OCI-LY7 (cell line): ENCODE results near the gene KLF18. TPM values are rescaled to one million over a fixed set of nuclear protein-coding genes. Genes with fewer than 3 reads are reported as not detected.

Source experiments
- BruUV-seq: library from RNA; stranded (reverse); fragments of 400-500 nt; replicated peaks from 2 replicates; lab custom pipeline; 2021; lab: Mats Ljungman, UMichigan
- CTCF ChIA-PET: fragments of 300-600 bp; sonication (Branson Sonifier 250); formaldehyde crosslinking; loops from one replicate; lab custom pipeline; 2022; ENCODE audit warnings: antibody characterized with exemption; ENCODE audit not compliant: unreplicated experiment; lab: Charles Lee
- POLR2A ChIA-PET: fragments of 300-600 bp; sonication (Branson Sonifier 250); formaldehyde crosslinking; loops from one replicate; lab custom pipeline; 2022; ENCODE audit warnings: antibody characterized with exemption; lab: Charles Lee
- DNase-seq: peaks from one replicate; pipeline ENCODE4 v3.0.0-alpha.2; 2015; ENCODE audit warnings: low spot score
- H2AFZ ChIP-seq: fragments of 200-600 bp; sonication (generic), shearing (Covaris generic); 2 replicates; pipeline ENCODE4 v1.6.1; 2014; ENCODE audit warnings: mild to moderate bottlenecking, antibody characterized with exemption, low read length, moderate library complexity
- H3K27ac ChIP-seq: fragments of 200-600 bp; sonication (generic); 2 replicates; pipeline ENCODE4 v1.5.1; 2014; ENCODE audit warnings: mixed run types, low read depth, mild to moderate bottlenecking, moderate library complexity, low read length, inconsistent platforms; ENCODE audit not compliant: poor library complexity, severe bottlenecking
- H3K36me3 ChIP-seq: fragments of 200-600 bp; sonication (generic); 2 replicates; pipeline ENCODE4 v1.6.1; 2014; ENCODE audit warnings: mild to moderate bottlenecking, antibody characterized with exemption, low read length, moderate library complexity, mixed read lengths; ENCODE audit not compliant: insufficient read depth
- H3K4me1 ChIP-seq: fragments of 200-600 bp; sonication (generic); 2 replicates; pipeline ENCODE4 v1.5.1; 2014; ENCODE audit warnings: mild to moderate bottlenecking, low read length; ENCODE audit not compliant: insufficient read depth, poor library complexity, severe bottlenecking
- H3K4me2 ChIP-seq: fragments of 200-600 bp; sonication (generic); 2 replicates; pipeline ENCODE4 v1.6.1; 2014; ENCODE audit warnings: mild to moderate bottlenecking, low read length
- H3K4me3 ChIP-seq: fragments of 200-600 bp; sonication (generic); 2 replicates; pipeline ENCODE4 v1.5.1; 2014; ENCODE audit warnings: mild to moderate bottlenecking, low read depth, low read length; ENCODE audit not compliant: poor library complexity, severe bottlenecking
- H3K79me2 ChIP-seq: fragments of 200-600 bp; sonication (generic); 2 replicates; pipeline ENCODE4 v1.6.1; 2016; ENCODE audit warnings: low read depth, mild to moderate bottlenecking, low read length, moderate library complexity, mixed read lengths; ENCODE audit not compliant: insufficient read depth
- H3K9me2 ChIP-seq: fragments of 200-600 bp; sonication (generic); 2 replicates; pipeline ENCODE4 v1.6.1; 2016; ENCODE audit warnings: mild to moderate bottlenecking, low read length, mixed read lengths; ENCODE audit not compliant: insufficient read depth
- H3K9me3 ChIP-seq: fragments of 200-600 bp; sonication (generic); 2 replicates; pipeline ENCODE4 v1.6.1; 2014; ENCODE audit warnings: mild to moderate bottlenecking, mixed run types, low read length, mixed read lengths
- H4K20me1 ChIP-seq: fragments of 200-600 bp; sonication (generic); 2 replicates; pipeline ENCODE4 v1.6.1; 2014; ENCODE audit warnings: mild to moderate bottlenecking, antibody characterized with exemption, low read length, moderate library complexity, mixed read lengths; ENCODE audit not compliant: insufficient read depth
- EZH2phosphoT487 ChIP-seq: fragments of 200-600 bp; sonication (generic); IDR thresholded peaks from 2 replicates; pipeline ENCODE4 v1.6.1; 2018; ENCODE audit warnings: low read depth, borderline replicate concordance, mild to moderate bottlenecking, mixed run types, antibody characterized with exemption, low read length, moderate library complexity, mixed read lengths
- intact Hi-C: fragments of 100-400 bp; cut with micrococcal nuclease; formaldehyde crosslinking; loops from one replicate; pipeline ENCODE4 v1.10.0; 2022; ENCODE audit not compliant: unreplicated experiment
- total RNA-seq, 2 experiments: library from RNA; depleted of rRNA in 1 of 2; stranded (reverse); fragments of >200 nt in 1 of 2; shearing (Covaris generic) in 1 of 2; gene quantifications; 2 replicates each; pipeline ENCODE4 v1.2.3, GENCODE V29; 2014 to 2022
- TF ChIP-seq, protein P1 (sequence below): fragments of 200-600 bp; sonication (generic); conservative IDR thresholded peaks from 2 replicates; pipeline ENCODE4 v1.5.1; 2014; ENCODE audit warnings: mild to moderate bottlenecking, antibody characterized with exemption, low read length, moderate library complexity, mixed read lengths

Gene KLF18
- total RNA-seq, 2 experiments from 2014 or later = not detected

- no peak for DNase-seq
Observed at GRCh38 chr1:44138239-44138638, 3.2 kb downstream of the KLF18 start.

GRCh38 chr1:44135886-44136285 lies 5.5 kb downstream of the KLF18 start:
- CTCF ChIA-PET = no interaction called here

More at GRCh38 chr1:44138239-44138638, 3.2 kb downstream of the KLF18 start:
- no TSS peak for BruUV-seq
- H4K20me1 ChIP-seq = no peaks in the 10 kb centered on the region
- no peaks in the 10 kb centered on the region for H3K36me3 ChIP-seq
- H3K27ac ChIP-seq = no peak overlapping the region
- H3K79me2 ChIP-seq = no peaks in the 10 kb centered on the region
- ChIA-PET CTCF (no interaction called here), POLR2A (no interaction called here)
- H2AFZ ChIP-seq = no peak overlapping the region
- no peaks in the 10 kb centered on the region for H3K9me3 ChIP-seq
- no peaks in the 10 kb centered on the region for H3K9me2 ChIP-seq
- no peak overlapping the region for H3K4me2 ChIP-seq
- intact Hi-C loops = no loop called here
- no peaks in the 10 kb centered on the region for H3K4me1 ChIP-seq
- TF ChIP-seq, protein P1, sequence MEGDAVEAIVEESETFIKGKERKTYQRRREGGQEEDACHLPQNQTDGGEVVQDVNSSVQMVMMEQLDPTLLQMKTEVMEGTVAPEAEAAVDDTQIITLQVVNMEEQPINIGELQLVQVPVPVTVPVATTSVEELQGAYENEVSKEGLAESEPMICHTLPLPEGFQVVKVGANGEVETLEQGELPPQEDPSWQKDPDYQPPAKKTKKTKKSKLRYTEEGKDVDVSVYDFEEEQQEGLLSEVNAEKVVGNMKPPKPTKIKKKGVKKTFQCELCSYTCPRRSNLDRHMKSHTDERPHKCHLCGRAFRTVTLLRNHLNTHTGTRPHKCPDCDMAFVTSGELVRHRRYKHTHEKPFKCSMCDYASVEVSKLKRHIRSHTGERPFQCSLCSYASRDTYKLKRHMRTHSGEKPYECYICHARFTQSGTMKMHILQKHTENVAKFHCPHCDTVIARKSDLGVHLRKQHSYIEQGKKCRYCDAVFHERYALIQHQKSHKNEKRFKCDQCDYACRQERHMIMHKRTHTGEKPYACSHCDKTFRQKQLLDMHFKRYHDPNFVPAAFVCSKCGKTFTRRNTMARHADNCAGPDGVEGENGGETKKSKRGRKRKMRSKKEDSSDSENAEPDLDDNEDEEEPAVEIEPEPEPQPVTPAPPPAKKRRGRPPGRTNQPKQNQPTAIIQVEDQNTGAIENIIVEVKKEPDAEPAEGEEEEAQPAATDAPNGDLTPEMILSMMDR = no peak
- TF ChIP-seq EZH2phosphoT487 = no peak
- H3K4me3 ChIP-seq = no peak overlapping the region

More at GRCh38 chr1:44135886-44136285, 5.5 kb downstream of the KLF18 start:
- no peak overlapping the region for H3K4me2 ChIP-seq
- intact Hi-C loops = no loop called here
- no peaks in the 10 kb centered on the region for H3K36me3 ChIP-seq
- no peaks in the 10 kb centered on the region for H3K9me3 ChIP-seq
- no TSS peak for BruUV-seq
- no peaks in the 10 kb centered on the region for H3K79me2 ChIP-seq
- no peaks in the 10 kb centered on the region for H3K4me1 ChIP-seq
- TF ChIP-seq, protein P1 = no peak
- H2AFZ ChIP-seq = no peak overlapping the region
- H4K20me1 ChIP-seq = no peaks in the 10 kb centered on the region
- no peak overlapping the region for H3K4me3 ChIP-seq
- H3K27ac ChIP-seq = no peak overlapping the region
- H3K9me2 ChIP-seq = no peaks in the 10 kb centered on the region
- POLR2A ChIA-PET = interaction anchor here (0.6 kb wide), 1 partner anchor 10 kb away, joined by 3 read pairs; no protein-coding TSS in a partner anchor
- DNase-seq = no peak
